RWPE1 (cell line): ENCODE data around the gene CCDC88B.

Source experiments
- CTCF ChIA-PET: fragments of 350-600 bp; sonication (Branson Sonifier 250); formaldehyde crosslinking; extraction: SDS; loops from one replicate; lab custom pipeline; 2021; lab: Yijun Ruan, JAX
- POLR2A ChIA-PET: fragments of 400-600 bp; formaldehyde crosslinking; extraction: SDS; loops from one replicate; lab custom pipeline; 2020; ENCODE audit warnings: antibody characterized with exemption; ENCODE audit not compliant: low non-redundant PET; lab: Yijun Ruan, JAX
- DNase-seq: peaks from one replicate; pipeline ENCODE4 v3.0.0; 2012; ENCODE audit warnings: low spot score
- H3K27ac ChIP-seq: fragments of 450-650 bp; 2 replicates; pipeline ENCODE4 v1.5.1; 2017
- TF ChIP-seq, protein P1 (sequence below): fragments of 450-650 bp; conservative IDR thresholded peaks from 2 replicates; pipeline ENCODE4 v1.5.1; 2017; ENCODE audit warnings: low read depth, mild to moderate bottlenecking

The CCDC88B gene

GRCh38 chr11:64383580-64383979 lies 43.6 kb downstream of the CCDC88B start:
- no peak overlapping the region for H3K27ac ChIP-seq
- ChIA-PET CTCF (no interaction called here), POLR2A (no interaction called here)
- TF ChIP-seq, protein P1, sequence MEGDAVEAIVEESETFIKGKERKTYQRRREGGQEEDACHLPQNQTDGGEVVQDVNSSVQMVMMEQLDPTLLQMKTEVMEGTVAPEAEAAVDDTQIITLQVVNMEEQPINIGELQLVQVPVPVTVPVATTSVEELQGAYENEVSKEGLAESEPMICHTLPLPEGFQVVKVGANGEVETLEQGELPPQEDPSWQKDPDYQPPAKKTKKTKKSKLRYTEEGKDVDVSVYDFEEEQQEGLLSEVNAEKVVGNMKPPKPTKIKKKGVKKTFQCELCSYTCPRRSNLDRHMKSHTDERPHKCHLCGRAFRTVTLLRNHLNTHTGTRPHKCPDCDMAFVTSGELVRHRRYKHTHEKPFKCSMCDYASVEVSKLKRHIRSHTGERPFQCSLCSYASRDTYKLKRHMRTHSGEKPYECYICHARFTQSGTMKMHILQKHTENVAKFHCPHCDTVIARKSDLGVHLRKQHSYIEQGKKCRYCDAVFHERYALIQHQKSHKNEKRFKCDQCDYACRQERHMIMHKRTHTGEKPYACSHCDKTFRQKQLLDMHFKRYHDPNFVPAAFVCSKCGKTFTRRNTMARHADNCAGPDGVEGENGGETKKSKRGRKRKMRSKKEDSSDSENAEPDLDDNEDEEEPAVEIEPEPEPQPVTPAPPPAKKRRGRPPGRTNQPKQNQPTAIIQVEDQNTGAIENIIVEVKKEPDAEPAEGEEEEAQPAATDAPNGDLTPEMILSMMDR = no peak
- no peak for DNase-seq

GRCh38 chr11:64384028-64384737 lies 44.2 kb downstream of the CCDC88B start:
- no peak for DNase-seq
- H3K27ac ChIP-seq = no peak overlapping the region
- TF ChIP-seq, protein P1 = no peak
- POLR2A ChIA-PET = no interaction called here
- CTCF ChIA-PET = interaction anchor here (0.7 kb wide), 1 partner anchor 118 kb away, joined by 3 read pairs; no protein-coding TSS in a partner anchor

DNA sequence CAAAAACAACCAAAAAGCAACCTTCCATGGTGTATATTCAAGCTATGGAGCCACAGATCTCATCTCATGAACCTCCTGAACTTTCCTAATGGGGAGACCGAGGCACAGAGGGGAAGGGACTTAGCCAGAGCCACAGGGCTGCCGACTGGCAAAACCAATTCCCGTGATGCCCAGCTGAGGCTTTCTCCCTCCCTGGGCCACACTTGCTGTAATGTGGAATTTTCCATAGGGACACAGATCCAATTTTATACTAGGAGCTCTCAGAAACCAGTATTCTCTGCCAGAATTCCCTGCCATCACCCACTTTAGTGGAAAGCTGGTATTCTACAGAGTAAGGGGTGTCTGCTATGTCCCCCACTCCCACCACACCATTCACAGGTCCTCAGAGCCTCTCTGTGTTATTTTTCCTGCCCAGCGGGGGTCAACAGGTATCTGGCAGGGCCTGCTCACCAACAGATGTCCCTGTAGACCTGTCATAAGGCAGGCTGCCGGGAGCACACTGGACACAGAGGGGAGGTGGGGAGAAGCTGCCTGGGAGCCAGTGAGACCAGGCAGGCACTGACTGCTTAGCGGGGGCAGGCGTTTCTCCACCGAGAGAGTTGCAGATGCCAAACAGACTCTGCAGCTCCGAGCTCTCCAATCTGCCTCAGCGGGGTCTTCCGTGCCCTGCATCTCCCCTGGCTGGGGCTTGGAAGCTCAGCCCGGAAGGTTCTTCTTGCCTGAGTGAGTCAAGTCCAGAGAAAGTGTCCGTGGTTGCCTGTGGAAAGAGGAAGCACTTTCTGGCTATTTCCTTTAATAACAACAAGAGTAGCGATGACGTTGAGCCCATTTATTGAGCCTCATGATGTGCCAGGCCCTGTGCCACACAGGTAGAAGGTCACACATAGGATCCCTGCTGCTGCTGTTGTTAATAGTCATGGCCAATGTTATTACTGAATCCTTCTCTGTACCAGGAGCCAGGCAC lies 45.3 kb downstream of the CCDC88B start:
- ChIA-PET POLR2A (no interaction called here), CTCF (no interaction called here)
- TF ChIP-seq, protein P1 = no peak
- H3K27ac ChIP-seq = no peak overlapping the region
- no peak for DNase-seq

DNA sequence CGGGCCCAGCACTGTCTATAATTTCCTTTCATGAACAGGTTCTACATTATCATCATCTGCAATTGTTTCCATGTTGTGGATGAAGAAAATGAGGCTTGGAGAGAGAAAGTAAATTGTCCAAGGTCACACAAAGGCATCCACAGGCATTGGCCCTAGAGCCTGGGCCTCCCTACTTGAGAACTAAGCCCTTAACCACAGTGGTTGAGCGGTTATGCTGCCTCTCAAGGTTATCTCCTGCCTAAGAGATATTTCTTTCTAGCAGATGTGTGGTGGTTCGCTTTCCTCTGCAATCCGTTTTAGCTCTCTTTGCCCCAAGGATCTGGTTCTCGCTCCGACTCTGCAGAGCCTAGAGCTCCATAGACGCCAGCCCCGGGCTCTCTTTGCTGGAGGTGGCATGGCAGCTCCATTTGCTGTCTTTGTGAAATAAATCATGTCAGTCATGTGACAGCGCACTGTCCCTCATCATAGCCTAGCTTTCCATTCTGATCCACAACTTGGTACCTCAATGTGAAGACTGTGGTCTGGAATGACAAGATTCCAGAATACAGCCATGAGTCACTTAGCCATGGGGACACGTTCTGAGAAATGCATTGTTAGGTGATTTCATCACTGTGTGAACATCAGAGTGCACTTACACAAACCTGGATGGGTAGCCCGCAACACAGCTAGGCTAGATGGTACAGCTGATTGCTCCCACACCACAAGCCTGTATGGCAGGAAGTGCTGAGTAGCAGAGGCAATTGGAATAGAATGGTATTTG lies 46.1 kb downstream of the CCDC88B start:
- ChIA-PET POLR2A (no interaction called here), CTCF (no interaction called here)
- no peak for DNase-seq
- no peak overlapping the region for H3K27ac ChIP-seq
- TF ChIP-seq, protein P1 = no peak

DNA sequence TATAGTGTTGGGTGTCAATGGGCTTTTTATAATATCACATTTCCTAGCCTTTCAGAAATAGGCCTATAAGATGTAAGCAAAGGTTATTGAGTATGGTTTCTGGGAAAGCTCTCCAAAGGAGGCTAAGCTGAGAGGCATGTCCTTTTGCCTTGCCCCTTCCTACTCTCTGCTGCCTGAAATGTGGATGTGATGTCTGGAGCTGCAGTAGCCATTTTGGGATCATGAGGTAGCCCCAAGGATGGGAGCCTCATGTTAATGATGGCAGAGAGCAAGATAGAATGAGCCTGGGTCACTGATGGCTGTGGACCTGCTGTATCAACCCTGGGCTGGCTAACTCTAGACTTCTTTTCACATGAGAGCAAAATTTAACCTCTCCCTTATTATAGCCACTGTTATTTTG lies 47.9 kb downstream of the CCDC88B start:
- no peak overlapping the region for H3K27ac ChIP-seq
- no peak for DNase-seq
- TF ChIP-seq, protein P1 = no peak
- CTCF ChIA-PET = interaction anchor here (0.7 kb wide), 1 partner anchor 52 kb away, joined by 3 read pairs; no protein-coding TSS in a partner anchor
- POLR2A ChIA-PET = interaction anchor here (0.5 kb wide), 1 partner anchor 348 kb away, joined by 3 read pairs; no protein-coding TSS in a partner anchor
